Endothelial cell of umbilical vein (primary cell): ENCODE results near the gene JAZF1. TPM values are rescaled to one million over a fixed set of nuclear protein-coding genes. Genes with fewer than 3 reads are reported as not detected.

ENCODE experiments used
- BruUV-seq: library from RNA; stranded (reverse); fragments of 400-500 nt; replicated peaks from 2 replicates; lab custom pipeline; 2021; lab: Mats Ljungman, UMichigan
- CTCF ChIA-PET: fragments of 300-600, 350-600 bp; sonication (Branson Sonifier 250); formaldehyde crosslinking; loops from one replicate; lab custom pipeline; 2021; ENCODE audit warnings: antibody characterized with exemption, inconsistent platforms; lab: Charles Lee
- POLR2A ChIA-PET: fragments of 300-600, 350-600 bp; sonication (Branson Sonifier 250); formaldehyde crosslinking; loops from one replicate; lab custom pipeline; 2021; ENCODE audit warnings: antibody characterized with exemption, inconsistent platforms; lab: Charles Lee
- DNase-seq: peaks from one replicate; pipeline ENCODE4 v3.0.0-alpha.2; 2011; ENCODE audit warnings: low read depth, low spot score
- FAIRE-seq: peaks from 2 replicates; lab custom pipeline; 2011; peaks lifted over from hg19 to GRCh38; lab: Jason Lieb, UNC
- H2AFZ ChIP-seq: 2 replicates; pipeline ENCODE4 v1.6.0; 2012; ENCODE audit warnings: low read depth, low read length, control low read depth, inconsistent platforms
- H3K27ac ChIP-seq: 2 replicates; pipeline ENCODE4 v1.5.1; 2011; ENCODE audit warnings: low read depth, mild to moderate bottlenecking, control low read depth, low read length, moderate library complexity; ENCODE audit not compliant: insufficient read depth
- H3K27me3 ChIP-seq, 2 experiments: 2 replicates each; pipeline versions ENCODE4 v1.6.0 to v1.6.1; 2011; ENCODE audit warnings: low read length in 2 of 2, mixed read lengths in 1 of 2; ENCODE audit not compliant: control insufficient read depth in 2 of 2, insufficient read depth in 2 of 2
- H3K36me3 ChIP-seq, 2 experiments: 2 replicates in 1 of 2; 3 replicates in 1 of 2; pipeline ENCODE4 v1.5.1; 2011; ENCODE audit warnings: low read length in 2 of 2, mild to moderate bottlenecking in 1 of 2, moderate library complexity in 1 of 2; ENCODE audit not compliant: control insufficient read depth in 2 of 2, insufficient read depth in 2 of 2; ENCODE audit errors: extremely low read depth in 1 of 2
- H3K4me1 ChIP-seq: 3 replicates; pipeline ENCODE4 v1.5.1; 2011; ENCODE audit warnings: mild to moderate bottlenecking, low read length; ENCODE audit not compliant: control insufficient read depth, insufficient read depth; ENCODE audit errors: extremely low read depth
- H3K4me2 ChIP-seq: 2 replicates; pipeline ENCODE4 v1.6.1; 2011; ENCODE audit warnings: low read length, control low read depth, mixed read lengths; ENCODE audit not compliant: insufficient read depth
- H3K4me3 ChIP-seq, 3 experiments: fragments of 200-600 bp in 1 of 3; sonication (generic), shearing (Covaris generic) in 1 of 3; replicated peaks in 1 of 3; 2 replicates each; pipeline ENCODE4 v1.5.1; 2011 to 2016; ENCODE audit warnings: control low read depth in 3 of 3, low read length in 3 of 3, mild to moderate bottlenecking in 2 of 3, inconsistent platforms in 1 of 3, low read depth in 1 of 3, moderate library complexity in 1 of 3; ENCODE audit not compliant: insufficient read depth in 1 of 3
- H3K79me2 ChIP-seq: 2 replicates; pipeline ENCODE4 v1.6.0; 2012; ENCODE audit warnings: low read length, inconsistent platforms; ENCODE audit not compliant: control insufficient read depth, insufficient read depth
- H3K9ac ChIP-seq: replicated peaks from 2 replicates; pipeline ENCODE3; 2011; ENCODE audit warnings: low read length, control low read depth; ENCODE audit not compliant: insufficient read depth; ENCODE audit errors: extremely low read depth
- H3K9me1 ChIP-seq: replicated peaks from 3 replicates; pipeline ENCODE4 v1.6.0; 2011; ENCODE audit warnings: mild to moderate bottlenecking, low read length; ENCODE audit not compliant: control insufficient read depth, insufficient read depth; ENCODE audit errors: extremely low read depth
- H3K9me3 ChIP-seq: replicated peaks from 2 replicates; pipeline ENCODE4 v1.5.1; 2012; ENCODE audit warnings: low read length, inconsistent platforms; ENCODE audit not compliant: control insufficient read depth, insufficient read depth
- H4K20me1 ChIP-seq: replicated peaks from 2 replicates; pipeline ENCODE3; 2011; ENCODE audit warnings: mild to moderate bottlenecking, low read length; ENCODE audit not compliant: control insufficient read depth, insufficient read depth; ENCODE audit errors: extremely low read depth
- EZH2 ChIP-seq: IDR thresholded peaks from 2 replicates; pipeline ENCODE4 v1.6.1; 2012; ENCODE audit warnings: borderline replicate concordance, low read depth, mild to moderate bottlenecking, moderate library complexity, low read length, inconsistent platforms; ENCODE audit not compliant: severe bottlenecking
- FOS ChIP-seq: IDR thresholded peaks from 2 replicates; pipeline ENCODE4 v1.6.1; 2011; ENCODE audit warnings: mild to moderate bottlenecking, low read length, moderate library complexity, borderline replicate concordance; ENCODE audit not compliant: insufficient read depth
- GATA2 ChIP-seq: IDR thresholded peaks from 2 replicates; pipeline ENCODE4 v1.7.0; 2011; ENCODE audit warnings: low read depth, mild to moderate bottlenecking, moderate library complexity, mixed read lengths, low read length; ENCODE audit not compliant: insufficient read length, insufficient read depth
- JUN ChIP-seq: IDR thresholded peaks from 2 replicates; pipeline ENCODE4 v1.6.1; 2011; ENCODE audit warnings: borderline replicate concordance, low read depth; ENCODE audit not compliant: insufficient read length, insufficient read depth
- MAX ChIP-seq: IDR thresholded peaks from 2 replicates; pipeline ENCODE4 v1.6.1; 2011; ENCODE audit not compliant: insufficient read depth, insufficient read length
- MYC ChIP-seq: IDR thresholded peaks from one replicate; pipeline ENCODE4 v1.6.1; 2011; ENCODE audit warnings: mild to moderate bottlenecking, low read depth, low read length
- POLR2A ChIP-seq: IDR thresholded peaks from 2 replicates; pipeline ENCODE4 v1.6.1; 2012; ENCODE audit warnings: low read depth, mild to moderate bottlenecking, control low read depth, low read length
- POLR2AphosphoS5 ChIP-seq: IDR thresholded peaks from 2 replicates; pipeline ENCODE4 v1.6.1; 2012; ENCODE audit warnings: low read depth, mild to moderate bottlenecking, control low read depth, low read length, moderate library complexity; ENCODE audit not compliant: insufficient read depth
- dilution Hi-C: fragments of 300-500 bp; cut with MboI; formaldehyde crosslinking; loops from one replicate; pipeline ENCODE4 v1.15.0; 2019; ENCODE audit warnings: low sequenced_read_pairs; ENCODE audit not compliant: extremely low pct_ligation_motif_present
- intact Hi-C: fragments of 100-400 bp; cut with micrococcal nuclease; formaldehyde crosslinking; loops from one replicate; pipeline ENCODE4 v1.10.0; 2022
- polyA plus RNA-seq, 4 experiments: library from polyadenylated mRNA; depleted of rRNA in 3 of 4; stranded (reverse) in 3 of 4; unstranded in 1 of 4; fragments of >200 nt; gene quantifications; 2 replicates each; pipeline versions ENCODE4 v1.2.1 to v1.2.3, GENCODE V29; 2011 to 2012; ENCODE audit warnings: missing spikeins in 1 of 4
- total RNA-seq: library from RNA; stranded (reverse); gene quantifications from 2 replicates; pipeline ENCODE4 v1.2.3, GENCODE V29; 2021
- TF ChIP-seq, protein P1 (sequence below), 2 donors: IDR thresholded peaks; 1 replicate in 1 of 2; 2 replicates in 1 of 2; pipeline ENCODE4 v1.5.1; 2011; ENCODE audit warnings: low read length in 2 of 2, mild to moderate bottlenecking in 2 of 2, moderate library complexity in 2 of 2, control low read depth in 1 of 2, inconsistent platforms in 1 of 2, low read depth in 1 of 2; ENCODE audit not compliant: insufficient read depth in 1 of 2; ENCODE audit errors: extremely low read depth in 1 of 2

JAZF1 gene
- total and polyA plus RNA-seq, 2 donors (not counting 3 experiments of a cell fraction or from before 2014, with no cell fraction given), result 2.5 to 16.9 TPM

DNA sequence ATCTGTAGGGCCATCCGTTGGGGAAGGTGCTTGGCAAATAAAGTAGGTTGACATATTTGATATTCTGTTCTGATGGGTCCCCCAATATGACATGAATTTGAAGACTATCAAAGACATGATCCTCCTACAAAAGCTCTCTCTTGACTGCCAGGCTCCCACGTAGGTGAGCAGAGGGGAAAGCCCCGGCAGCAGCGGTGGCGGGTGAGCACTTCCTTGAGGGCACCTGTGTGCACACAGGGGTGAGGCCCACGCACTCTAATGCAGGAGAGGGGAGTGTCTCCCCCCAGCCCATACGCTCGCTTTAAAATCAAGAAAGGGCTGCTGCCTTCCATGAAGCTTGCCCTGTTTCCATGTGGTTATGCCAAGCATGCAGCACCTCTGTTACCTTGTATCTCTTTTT, 340.3 kb downstream of the JAZF1 start:
- no peak overlapping the region for H2AFZ ChIP-seq
- DNase-seq (no peak), FAIRE-seq (no peak)
- H3K27me3 ChIP-seq, result no peaks in the 10 kb centered on the region
- H3K9me1 ChIP-seq, result no peaks in the 10 kb centered on the region
- intact Hi-C loops (no loop called here), dilution Hi-C loops (no loop called here)
- H3K4me3 ChIP-seq, result no peak overlapping the region
- peaks cover 10% of the 10 kb centered on the region for H3K4me1 ChIP-seq
- ChIA-PET POLR2A (no interaction called here), CTCF (interaction anchor here (1.3 to 2.2 kb wide), 5 partner anchors 10 to 81 kb away, joined by 3 to 11 read pairs (median 5); no protein-coding TSS in a partner anchor)
- no peaks in the 10 kb centered on the region for H3K79me2 ChIP-seq
- no peaks in the 10 kb centered on the region for H3K9me3 ChIP-seq
- no peak overlapping the region for H3K27ac ChIP-seq
- H3K36me3 ChIP-seq, result no peaks in the 10 kb centered on the region
- no TSS peak for BruUV-seq
- H3K9ac ChIP-seq, result no peak overlapping the region
- no peak overlapping the region for H3K4me2 ChIP-seq
- no peaks in the 10 kb centered on the region for H4K20me1 ChIP-seq
- TF ChIP-seq MYC, result no peak
- TF ChIP-seq, protein P1, sequence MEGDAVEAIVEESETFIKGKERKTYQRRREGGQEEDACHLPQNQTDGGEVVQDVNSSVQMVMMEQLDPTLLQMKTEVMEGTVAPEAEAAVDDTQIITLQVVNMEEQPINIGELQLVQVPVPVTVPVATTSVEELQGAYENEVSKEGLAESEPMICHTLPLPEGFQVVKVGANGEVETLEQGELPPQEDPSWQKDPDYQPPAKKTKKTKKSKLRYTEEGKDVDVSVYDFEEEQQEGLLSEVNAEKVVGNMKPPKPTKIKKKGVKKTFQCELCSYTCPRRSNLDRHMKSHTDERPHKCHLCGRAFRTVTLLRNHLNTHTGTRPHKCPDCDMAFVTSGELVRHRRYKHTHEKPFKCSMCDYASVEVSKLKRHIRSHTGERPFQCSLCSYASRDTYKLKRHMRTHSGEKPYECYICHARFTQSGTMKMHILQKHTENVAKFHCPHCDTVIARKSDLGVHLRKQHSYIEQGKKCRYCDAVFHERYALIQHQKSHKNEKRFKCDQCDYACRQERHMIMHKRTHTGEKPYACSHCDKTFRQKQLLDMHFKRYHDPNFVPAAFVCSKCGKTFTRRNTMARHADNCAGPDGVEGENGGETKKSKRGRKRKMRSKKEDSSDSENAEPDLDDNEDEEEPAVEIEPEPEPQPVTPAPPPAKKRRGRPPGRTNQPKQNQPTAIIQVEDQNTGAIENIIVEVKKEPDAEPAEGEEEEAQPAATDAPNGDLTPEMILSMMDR (IDR thresholded peaks at IDR 0.05; ENCODE audit: extremely low read depth in 1 of 2, insufficient read depth in 1 of 2, low read depth in 1 of 2, low read length in 2 of 2), result no peak
- TF ChIP-seq EZH2, result no peak
- no peak for TF ChIP-seq POLR2A
- TF ChIP-seq FOS, result no peak
- TF ChIP-seq POLR2AphosphoS5, result no peak
- no peak for TF ChIP-seq MAX
- no peak for TF ChIP-seq JUN
- TF ChIP-seq GATA2, result no peak
